BE2C (cell line): ENCODE results near the gene DHX35.

ENCODE experiments used
- DNase-seq: peaks from one replicate; pipeline ENCODE4 v3.0.0-alpha.2; 2020
- H3K27me3 ChIP-seq: fragments of 250-450 bp; sonication (Bioruptor Pico); 2 replicates; pipeline ENCODE4 v1.5.1; 2020; ENCODE audit warnings: mild to moderate bottlenecking
- H3K36me3 ChIP-seq: fragments of 250-450 bp; sonication (Bioruptor Pico); 2 replicates; pipeline ENCODE4 v1.5.1; 2020; ENCODE audit warnings: mild to moderate bottlenecking
- H3K4me1 ChIP-seq: fragments of 250-450 bp; sonication (Bioruptor Pico); 2 replicates; pipeline ENCODE4 v1.5.1; 2020
- H3K4me3 ChIP-seq: 2 replicates; pipeline ENCODE4 v1.5.1; 2011; ENCODE audit warnings: low read depth, low read length
- H3K9me3 ChIP-seq: fragments of 250-450 bp; sonication (Bioruptor Pico); 2 replicates; pipeline ENCODE4 v1.5.1; 2020
- TF ChIP-seq, protein P1 (sequence below): IDR thresholded peaks from 2 replicates; pipeline ENCODE4 v1.5.1; 2012; ENCODE audit warnings: mild to moderate bottlenecking, low read depth, low read length

Gene DHX35

DNA sequence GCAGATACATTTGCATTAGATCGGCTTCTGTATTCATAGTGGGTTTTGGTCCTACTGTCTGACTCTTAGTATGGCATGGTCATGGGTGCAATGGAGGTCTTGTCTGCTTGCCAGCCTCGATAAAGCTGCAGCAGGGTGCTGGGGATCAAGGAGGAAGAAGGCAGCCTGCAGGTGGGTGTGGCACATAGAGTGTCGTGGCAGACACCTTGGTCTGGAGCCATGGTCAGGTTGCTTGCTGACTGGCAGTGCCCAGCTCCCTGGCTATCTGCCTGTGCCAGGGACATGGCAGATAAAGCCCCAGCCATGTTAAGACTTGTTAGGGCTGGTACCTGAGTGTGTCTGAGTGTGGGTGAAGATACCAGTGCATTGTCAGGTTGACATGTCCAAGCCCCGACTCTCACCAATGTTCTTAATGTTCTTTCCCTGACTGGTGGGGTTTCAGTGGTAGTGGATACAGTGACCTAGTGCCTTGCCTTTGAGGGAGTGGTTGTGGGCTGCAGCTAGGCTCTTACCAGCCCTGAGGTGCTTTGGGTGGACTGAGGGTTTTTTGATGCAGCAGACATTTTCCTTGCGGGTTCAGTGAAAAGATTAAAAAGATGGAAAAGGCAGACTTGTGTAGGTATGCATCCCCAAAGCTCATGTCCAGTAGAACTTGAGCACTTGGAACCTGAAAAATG is 34.1 kb upstream of the DHX35 start:
- Histone ChIP-seq H3K9me3 (no peaks in the 10 kb centered on the region), H3K4me3 (peak overlapping the region; percentile 98), H3K36me3 (peaks cover 33% of the 10 kb centered on the region), H3K4me1 (peaks cover 5% of the 10 kb centered on the region), H3K27me3 (no peaks in the 10 kb centered on the region)
- no peak for DNase-seq
- TF ChIP-seq, protein P1, sequence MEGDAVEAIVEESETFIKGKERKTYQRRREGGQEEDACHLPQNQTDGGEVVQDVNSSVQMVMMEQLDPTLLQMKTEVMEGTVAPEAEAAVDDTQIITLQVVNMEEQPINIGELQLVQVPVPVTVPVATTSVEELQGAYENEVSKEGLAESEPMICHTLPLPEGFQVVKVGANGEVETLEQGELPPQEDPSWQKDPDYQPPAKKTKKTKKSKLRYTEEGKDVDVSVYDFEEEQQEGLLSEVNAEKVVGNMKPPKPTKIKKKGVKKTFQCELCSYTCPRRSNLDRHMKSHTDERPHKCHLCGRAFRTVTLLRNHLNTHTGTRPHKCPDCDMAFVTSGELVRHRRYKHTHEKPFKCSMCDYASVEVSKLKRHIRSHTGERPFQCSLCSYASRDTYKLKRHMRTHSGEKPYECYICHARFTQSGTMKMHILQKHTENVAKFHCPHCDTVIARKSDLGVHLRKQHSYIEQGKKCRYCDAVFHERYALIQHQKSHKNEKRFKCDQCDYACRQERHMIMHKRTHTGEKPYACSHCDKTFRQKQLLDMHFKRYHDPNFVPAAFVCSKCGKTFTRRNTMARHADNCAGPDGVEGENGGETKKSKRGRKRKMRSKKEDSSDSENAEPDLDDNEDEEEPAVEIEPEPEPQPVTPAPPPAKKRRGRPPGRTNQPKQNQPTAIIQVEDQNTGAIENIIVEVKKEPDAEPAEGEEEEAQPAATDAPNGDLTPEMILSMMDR, result no peak

DNA sequence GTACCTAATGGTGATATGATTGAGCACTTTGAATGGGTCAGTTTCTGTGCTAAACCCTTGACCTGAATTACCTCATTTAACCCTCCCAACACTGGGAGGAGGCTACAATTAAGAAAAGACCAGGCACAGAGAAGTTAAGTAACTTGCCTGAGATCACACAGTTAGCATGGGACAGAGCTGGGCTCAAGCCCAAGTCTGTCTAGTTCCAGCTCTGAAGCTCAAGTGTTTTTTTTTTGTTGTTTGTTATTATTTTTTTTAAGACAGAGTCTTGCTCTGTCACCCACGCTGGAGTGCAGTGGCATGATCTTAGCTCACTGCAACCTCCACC is 31.9 kb upstream of the DHX35 start:
- DNase-seq, result no peak
- H3K36me3 ChIP-seq, result peaks cover 35% of the 10 kb centered on the region
- peaks cover 5% of the 10 kb centered on the region for H3K4me1 ChIP-seq
- no peak overlapping the region for H3K4me3 ChIP-seq
- TF ChIP-seq, protein P1, result no peak
- H3K9me3 ChIP-seq, result no peaks in the 10 kb centered on the region
- H3K27me3 ChIP-seq, result no peaks in the 10 kb centered on the region

DNA sequence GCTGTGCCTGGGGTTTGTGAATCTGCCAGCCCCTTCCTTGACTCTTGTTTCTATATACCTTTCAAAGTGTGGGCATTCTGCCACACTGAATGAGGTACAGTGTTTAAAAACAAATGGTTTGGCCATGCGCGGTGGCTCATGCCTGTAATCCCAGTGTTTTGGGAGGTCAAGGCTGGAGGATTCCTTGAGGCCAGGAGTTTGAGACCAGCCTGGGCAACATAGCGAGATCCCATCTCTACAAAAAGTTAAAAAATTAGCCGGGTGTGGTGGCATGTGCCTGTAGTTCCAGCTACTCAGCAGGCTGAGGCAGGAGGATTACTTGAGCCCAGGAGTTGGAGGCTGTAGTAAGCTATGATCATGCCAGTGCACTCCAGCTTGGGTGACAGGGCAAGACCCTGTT is 30.2 kb upstream of the DHX35 start:
- Histone ChIP-seq H3K27me3 (no peaks in the 10 kb centered on the region), H3K4me3 (no peak overlapping the region), H3K4me1 (peaks cover 5% of the 10 kb centered on the region)

DNA sequence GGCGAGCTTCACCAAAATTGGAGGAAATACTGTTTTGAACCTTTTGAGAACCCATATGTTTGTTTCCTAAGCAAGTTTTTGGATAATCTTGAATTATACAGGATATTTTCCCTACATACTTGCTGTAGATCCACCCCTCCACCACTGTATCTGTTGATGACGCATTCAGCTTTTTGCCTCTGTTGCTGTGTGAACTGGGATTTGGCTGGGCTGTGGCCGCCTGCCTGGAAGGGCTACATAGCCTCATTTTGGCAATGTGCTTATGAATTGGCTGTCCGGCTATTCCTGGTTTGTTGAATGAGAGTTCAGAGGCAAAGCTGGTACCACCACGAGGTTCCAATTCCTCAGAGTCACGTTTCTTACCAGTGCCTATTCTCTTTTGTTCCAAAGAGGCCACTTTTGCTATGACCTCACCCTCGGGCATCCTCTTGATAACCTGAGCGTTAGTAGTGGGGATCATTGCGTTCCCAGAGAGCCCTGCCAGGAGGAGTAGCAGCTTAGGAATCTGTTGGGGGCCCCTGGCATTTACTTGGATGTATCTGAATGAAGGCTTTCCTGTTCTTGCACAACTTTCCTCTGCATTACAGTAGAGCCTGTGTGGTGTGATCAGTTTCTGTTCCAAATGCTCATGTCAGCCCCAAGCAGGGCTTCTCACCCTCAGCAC is 29.6 kb upstream of the DHX35 start:
- DNase-seq, result no peak
- H3K4me3 ChIP-seq, result no peak overlapping the region
- H3K9me3 ChIP-seq, result no peaks in the 10 kb centered on the region
- peaks cover 49% of the 10 kb centered on the region for H3K36me3 ChIP-seq
- H3K27me3 ChIP-seq, result no peaks in the 10 kb centered on the region
- TF ChIP-seq, protein P1, result no peak
- peaks cover 5% of the 10 kb centered on the region for H3K4me1 ChIP-seq

More for the DNA sequence above, 30.2 kb upstream of the DHX35 start:
- DNase-seq, result no peak
- no peaks in the 10 kb centered on the region for H3K9me3 ChIP-seq
- TF ChIP-seq, protein P1, result no peak
- peaks cover 48% of the 10 kb centered on the region for H3K36me3 ChIP-seq

DNA sequence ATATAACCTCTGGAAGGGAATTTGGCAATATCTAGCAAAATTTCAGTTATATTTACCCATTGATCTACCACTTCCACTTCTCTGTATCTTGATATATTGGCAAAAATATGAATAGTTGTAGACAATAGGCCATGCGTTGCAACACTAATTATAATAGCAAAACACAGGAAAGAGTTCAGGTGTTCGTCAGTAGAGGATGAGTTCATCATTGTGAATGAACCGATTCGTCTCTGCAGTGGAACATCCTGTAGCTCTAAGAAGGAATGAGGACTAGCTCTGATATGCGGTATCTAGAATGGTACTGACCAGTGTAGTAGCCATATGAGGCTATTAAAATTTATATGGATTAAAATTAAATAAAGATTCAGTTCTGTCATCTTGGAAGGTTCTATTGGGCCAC is 27.6 kb upstream of the DHX35 start:
- Histone ChIP-seq H3K9me3 (no peaks in the 10 kb centered on the region), H3K36me3 (peaks cover 50% of the 10 kb centered on the region), H3K4me1 (no peaks in the 10 kb centered on the region), H3K4me3 (no peak overlapping the region), H3K27me3 (no peaks in the 10 kb centered on the region)
- TF ChIP-seq, protein P1, result no peak
- no peak for DNase-seq

DNA sequence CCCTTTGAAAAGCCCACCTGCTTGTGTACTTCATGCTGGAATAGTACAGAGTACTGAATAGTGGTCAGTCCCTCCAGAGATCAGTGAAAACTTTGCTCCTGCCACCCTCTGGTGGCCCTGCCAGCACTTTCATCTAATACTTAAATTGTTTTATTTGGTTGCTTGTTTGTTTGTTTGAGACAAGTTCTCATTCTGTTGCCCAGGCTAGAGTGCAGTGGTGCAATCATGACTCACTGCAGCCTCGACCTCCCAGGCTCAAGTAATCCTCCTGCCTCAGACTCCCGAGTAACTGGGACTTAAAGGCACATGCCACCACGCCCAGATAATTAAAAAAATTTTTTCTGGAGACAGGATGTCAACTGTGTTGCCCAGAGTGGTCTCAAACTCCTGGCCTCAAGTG is 26.9 kb upstream of the DHX35 start:
- H3K4me3 ChIP-seq, result no peak overlapping the region
- H3K36me3 ChIP-seq, result peaks cover 53% of the 10 kb centered on the region
- no peaks in the 10 kb centered on the region for H3K27me3 ChIP-seq
- no peak for DNase-seq
- TF ChIP-seq, protein P1, result peak; percentile 23
- no peaks in the 10 kb centered on the region for H3K4me1 ChIP-seq
- H3K9me3 ChIP-seq, result no peaks in the 10 kb centered on the region
